ENCODE measurements around the gene CYSLTR2.

Gene CYSLTR2, protein sequence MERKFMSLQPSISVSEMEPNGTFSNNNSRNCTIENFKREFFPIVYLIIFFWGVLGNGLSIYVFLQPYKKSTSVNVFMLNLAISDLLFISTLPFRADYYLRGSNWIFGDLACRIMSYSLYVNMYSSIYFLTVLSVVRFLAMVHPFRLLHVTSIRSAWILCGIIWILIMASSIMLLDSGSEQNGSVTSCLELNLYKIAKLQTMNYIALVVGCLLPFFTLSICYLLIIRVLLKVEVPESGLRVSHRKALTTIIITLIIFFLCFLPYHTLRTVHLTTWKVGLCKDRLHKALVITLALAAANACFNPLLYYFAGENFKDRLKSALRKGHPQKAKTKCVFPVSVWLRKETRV

DNA sequence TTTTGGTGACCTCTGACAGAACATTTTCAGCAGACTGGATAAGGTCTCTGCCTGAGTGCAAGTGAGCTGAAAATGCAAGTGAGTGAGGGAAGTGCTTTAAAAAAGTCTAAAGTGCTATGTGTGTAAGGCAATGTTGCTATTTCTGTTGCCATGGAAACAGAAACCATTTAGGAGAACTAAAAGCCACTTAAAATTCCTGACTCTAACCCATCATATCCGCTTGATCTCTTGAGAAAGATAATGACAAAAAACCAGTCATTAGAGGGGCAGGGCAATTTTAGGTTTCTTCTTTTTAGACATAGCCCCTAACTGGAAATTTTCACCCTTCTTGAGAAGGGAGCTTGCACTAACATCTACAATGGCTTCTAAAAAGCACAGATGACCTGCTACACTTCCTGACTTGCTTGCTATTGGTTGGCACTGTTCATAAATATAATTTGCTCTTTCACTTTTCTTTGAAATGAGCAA is at the start of gene CYSLTR2:
TSS of gene CYSLTR2 (plus strand) at position 458 of the 468 bp plus-strand sequence. CDS start 52,889 bp downstream, outside the sequence.
- H3K36me3 ChIP-seq (ENCODE audit: insufficient read depth, low read length), result no peaks in the 10 kb centered on the region
- no peaks in the 10 kb centered on the region for H3K4me1 ChIP-seq (ENCODE audit: insufficient read depth, low read length)
- no peaks in the 10 kb centered on the region for H3K9me3 ChIP-seq (ENCODE audit: control insufficient read depth, insufficient read depth, low read length)
- no peak within 1 kb of the TSS for H3K9ac ChIP-seq (ENCODE audit: low read depth, low read length)

DNA sequence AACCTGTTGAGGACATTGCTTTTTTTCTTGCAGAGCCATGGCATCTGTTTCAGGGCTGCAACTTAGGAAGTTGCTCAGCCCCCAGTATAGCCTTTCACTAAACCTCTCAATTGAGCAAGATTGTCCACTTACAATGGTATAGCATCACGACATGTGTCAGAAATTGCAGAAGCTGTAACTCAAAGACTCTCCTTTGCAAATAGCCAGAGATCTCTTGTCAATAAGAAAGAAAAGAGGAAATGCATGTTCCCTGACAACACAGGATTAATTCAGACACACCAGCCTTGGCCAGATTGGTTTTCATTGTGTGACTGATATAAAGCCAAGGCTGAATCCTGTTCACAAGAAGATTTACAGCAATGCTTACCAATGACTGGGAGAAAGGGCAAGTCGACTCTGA is 38.7 kb upstream of the CYSLTR2 start:
- no peak overlapping the region for H3K9ac ChIP-seq (ENCODE audit: low read depth, low read length)

DNA sequence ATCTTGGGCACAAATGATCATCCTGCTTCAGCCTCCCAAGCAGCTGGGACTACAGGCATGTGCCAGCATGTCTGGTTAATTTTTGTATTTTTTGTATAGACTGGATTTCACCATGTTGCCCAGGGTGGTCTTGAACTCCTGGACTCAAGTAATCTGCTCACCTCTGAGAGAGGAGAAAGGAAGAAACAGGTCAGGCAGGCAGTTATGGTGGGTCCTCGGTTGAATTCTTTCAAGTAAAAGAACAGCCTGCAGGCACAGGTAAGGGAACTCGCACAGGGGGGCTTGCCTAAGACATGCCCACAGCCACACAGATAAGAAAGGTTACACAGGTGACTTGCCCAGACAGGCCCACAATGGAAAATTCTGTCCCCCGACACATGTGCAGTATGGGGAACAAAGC is 34.8 kb upstream of the CYSLTR2 start:
- no peak overlapping the region for H3K9ac ChIP-seq (ENCODE audit: low read depth, low read length)
- peaks cover 7% of the 10 kb centered on the region for H3K9me3 ChIP-seq (ENCODE audit: control insufficient read depth, insufficient read depth, low read length)
- no peaks in the 10 kb centered on the region for H3K4me1 ChIP-seq (ENCODE audit: insufficient read depth, low read length)

More for the DNA sequence above, 38.7 kb upstream of the CYSLTR2 start:
- H3K4me1 ChIP-seq (ENCODE audit: insufficient read depth, low read length), result no peaks in the 10 kb centered on the region
- peaks cover 2% of the 10 kb centered on the region for H3K9me3 ChIP-seq (ENCODE audit: control insufficient read depth, insufficient read depth, low read length)
- H3K36me3 ChIP-seq (ENCODE audit: insufficient read depth, low read length), result no peaks in the 10 kb centered on the region

DNA sequence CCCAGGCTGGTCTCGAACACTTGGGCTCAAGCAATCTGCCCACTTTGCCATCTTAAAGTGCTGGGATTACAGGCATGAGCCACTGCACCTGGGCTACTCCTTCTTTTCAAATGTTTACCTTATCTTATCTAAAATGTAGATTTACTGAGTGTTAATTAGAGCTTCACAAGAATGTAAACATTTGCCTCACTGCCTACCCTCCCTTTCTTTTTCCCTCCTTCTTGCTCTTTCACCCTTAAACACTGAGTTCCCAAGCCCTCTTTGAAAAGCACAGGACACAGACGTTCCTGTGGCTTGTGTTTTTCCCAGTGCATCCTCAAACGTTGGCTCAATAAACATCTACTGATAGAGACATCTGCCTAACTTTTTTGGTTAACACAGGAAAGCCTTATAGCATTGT is 32.7 kb upstream of the CYSLTR2 start:
- H3K9me3 ChIP-seq (ENCODE audit: control insufficient read depth, insufficient read depth, low read length), result peaks cover 7% of the 10 kb centered on the region
- H3K9ac ChIP-seq (ENCODE audit: low read depth, low read length), result no peak overlapping the region
- H3K36me3 ChIP-seq (ENCODE audit: insufficient read depth, low read length), result no peaks in the 10 kb centered on the region
- H3K4me1 ChIP-seq (ENCODE audit: insufficient read depth, low read length), result no peaks in the 10 kb centered on the region

More for the DNA sequence above, 34.8 kb upstream of the CYSLTR2 start:
- H3K36me3 ChIP-seq (ENCODE audit: insufficient read depth, low read length), result no peaks in the 10 kb centered on the region

DNA sequence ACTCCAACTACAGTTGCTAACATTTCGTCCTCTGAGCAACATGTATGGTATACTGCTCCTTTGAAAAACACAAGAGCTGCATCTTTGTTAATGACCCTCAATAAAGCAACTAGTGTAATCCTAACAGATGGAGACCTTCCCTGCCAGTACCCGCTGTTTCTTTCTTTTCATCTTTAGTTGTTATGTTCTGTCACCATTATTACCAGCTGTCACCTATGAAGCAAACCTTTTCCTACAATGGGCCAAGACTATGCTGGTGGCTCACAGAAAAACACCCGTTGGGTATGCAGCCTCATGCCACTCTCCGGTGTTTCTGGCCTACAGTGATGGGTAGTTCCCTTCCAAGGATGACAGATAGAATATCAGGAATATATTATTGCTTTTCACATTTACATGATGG is 29.7 kb upstream of the CYSLTR2 start:
- Histone ChIP-seq H3K4me1 (ENCODE audit: insufficient read depth, low read length) (no peaks in the 10 kb centered on the region), H3K36me3 (ENCODE audit: insufficient read depth, low read length) (no peaks in the 10 kb centered on the region), H3K9me3 (ENCODE audit: control insufficient read depth, insufficient read depth, low read length) (peaks cover 7% of the 10 kb centered on the region; the same call in 1 of the 2 replicates), H3K9ac (ENCODE audit: low read depth, low read length) (no peak overlapping the region)

DNA sequence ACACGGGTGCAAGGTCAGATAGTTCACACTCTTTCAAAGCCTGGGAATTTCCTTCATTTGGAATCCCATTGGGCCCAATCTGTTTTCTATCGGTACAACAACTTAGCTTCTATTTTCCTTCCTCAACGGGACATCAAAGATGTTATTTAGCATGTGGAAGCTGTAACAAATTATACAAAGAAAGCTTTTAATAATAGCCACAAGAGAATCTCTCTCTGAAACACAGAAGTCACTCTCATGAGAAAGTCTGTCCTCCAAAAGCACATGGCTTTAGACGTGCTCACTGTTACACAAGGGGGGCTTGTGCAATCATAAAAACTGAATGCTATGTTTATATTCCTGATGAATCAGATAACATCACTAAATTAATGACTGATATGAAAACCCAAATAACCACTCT is 28.9 kb upstream of the CYSLTR2 start:
- H3K4me1 ChIP-seq (ENCODE audit: insufficient read depth, low read length), result no peaks in the 10 kb centered on the region
- H3K9ac ChIP-seq (ENCODE audit: low read depth, low read length), result no peak overlapping the region
- H3K36me3 ChIP-seq (ENCODE audit: insufficient read depth, low read length), result no peaks in the 10 kb centered on the region
- H3K9me3 ChIP-seq (ENCODE audit: control insufficient read depth, insufficient read depth, low read length), result peaks cover 6% of the 10 kb centered on the region; the same call in 1 of the 2 replicates

DNA sequence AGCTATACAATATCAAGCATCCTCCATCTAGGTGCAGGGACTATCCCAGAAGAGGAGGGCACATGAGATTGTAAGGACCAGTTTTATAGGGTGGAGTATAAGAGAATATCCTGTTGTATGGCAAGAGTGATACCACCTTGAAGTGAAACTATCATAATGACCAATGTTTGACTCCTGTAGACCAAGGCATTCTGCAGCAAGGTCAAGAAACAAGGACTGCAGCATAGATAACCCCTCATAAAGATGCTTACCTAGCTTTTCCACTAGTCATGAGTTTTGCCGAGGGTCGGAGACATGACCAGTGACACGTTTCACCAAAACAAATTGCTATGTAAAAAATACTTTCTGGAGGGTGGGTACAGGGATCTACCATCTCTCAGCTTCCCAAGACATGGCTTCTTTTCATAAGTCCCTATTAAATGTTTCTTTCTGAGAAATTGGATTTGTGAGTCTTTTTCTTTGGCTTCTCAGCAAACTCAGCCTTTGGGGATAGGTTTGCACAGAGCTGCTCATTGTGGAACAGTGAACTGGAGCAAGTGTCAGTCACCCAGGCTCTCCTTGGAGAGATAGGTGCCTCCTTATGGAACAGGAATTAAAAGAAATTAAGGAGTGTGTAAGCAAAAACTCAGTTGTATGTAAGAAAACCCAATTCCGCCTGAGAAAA is 28.2 kb upstream of the CYSLTR2 start:
- H3K9ac ChIP-seq (ENCODE audit: low read depth, low read length), result no peak overlapping the region
- H3K9me3 ChIP-seq (ENCODE audit: control insufficient read depth, insufficient read depth, low read length), result no peaks in the 10 kb centered on the region; the same call in 1 of the 2 replicates
- H3K36me3 ChIP-seq (ENCODE audit: insufficient read depth, low read length), result no peaks in the 10 kb centered on the region
- no peaks in the 10 kb centered on the region for H3K4me1 ChIP-seq (ENCODE audit: insufficient read depth, low read length)

DNA sequence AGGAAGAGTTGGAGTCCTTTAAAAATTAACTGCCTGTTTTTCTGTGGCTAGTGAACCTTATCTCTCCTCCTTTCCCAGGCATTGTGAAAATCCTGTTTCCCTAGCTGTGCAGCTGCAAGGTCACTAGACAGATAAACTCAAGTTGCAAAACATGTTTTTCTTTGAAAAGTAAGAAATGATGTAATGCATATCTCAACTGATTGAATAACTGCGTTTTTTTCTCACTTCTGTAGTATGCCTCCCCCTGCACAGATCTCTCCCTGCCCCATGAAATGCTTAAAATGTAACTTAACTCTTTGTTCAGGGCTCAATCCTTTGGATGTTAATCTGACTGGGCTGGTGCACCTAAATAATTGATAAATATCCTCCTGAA is 27.7 kb upstream of the CYSLTR2 start:
- Histone ChIP-seq H3K36me3 (ENCODE audit: insufficient read depth, low read length) (no peaks in the 10 kb centered on the region), H3K9ac (ENCODE audit: low read depth, low read length) (no peak overlapping the region), H3K4me1 (ENCODE audit: insufficient read depth, low read length) (no peaks in the 10 kb centered on the region), H3K9me3 (ENCODE audit: control insufficient read depth, insufficient read depth, low read length) (no peaks in the 10 kb centered on the region; the same call in 1 of the 2 replicates)

DNA sequence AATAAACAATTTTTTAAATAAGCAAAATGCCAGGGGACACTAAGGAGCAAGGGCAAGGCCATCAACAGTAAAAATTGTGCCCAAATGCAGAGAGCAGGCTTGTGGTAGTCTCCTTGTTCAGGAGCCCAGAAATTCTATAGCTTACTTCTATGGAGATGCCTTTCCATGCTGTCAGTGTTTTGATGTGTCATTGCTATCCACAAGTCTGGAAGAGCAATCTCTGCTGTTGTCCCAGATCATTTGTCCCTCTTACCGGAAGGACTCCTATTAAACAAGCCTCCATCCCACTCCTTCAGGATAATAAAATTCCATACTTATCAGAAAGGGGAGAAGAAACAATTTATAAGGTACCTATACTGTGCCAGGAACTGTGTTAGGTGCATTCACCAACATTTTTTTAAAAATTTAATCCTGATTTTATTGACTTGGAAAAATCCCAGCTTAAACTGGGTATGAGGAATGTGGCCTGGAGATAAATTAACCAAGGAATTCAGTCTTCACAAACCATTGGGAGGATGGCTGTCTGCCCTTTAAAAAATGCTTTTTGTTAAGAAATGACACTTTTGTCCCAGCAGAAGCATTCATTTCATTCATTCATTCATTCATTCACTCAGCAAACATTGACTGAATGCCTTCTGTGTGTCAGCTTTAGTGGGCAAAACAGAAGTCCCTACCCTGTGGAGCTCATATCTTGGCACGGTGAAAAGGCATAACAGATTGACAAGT is 26.8 kb upstream of the CYSLTR2 start:
- H3K4me1 ChIP-seq (ENCODE audit: insufficient read depth, low read length), result no peaks in the 10 kb centered on the region
- no peaks in the 10 kb centered on the region for H3K36me3 ChIP-seq (ENCODE audit: insufficient read depth, low read length)
- H3K9me3 ChIP-seq (ENCODE audit: control insufficient read depth, insufficient read depth, low read length), result no peaks in the 10 kb centered on the region; the same call in 1 of the 2 replicates
- H3K9ac ChIP-seq (ENCODE audit: low read depth, low read length), result no peak overlapping the region

DNA sequence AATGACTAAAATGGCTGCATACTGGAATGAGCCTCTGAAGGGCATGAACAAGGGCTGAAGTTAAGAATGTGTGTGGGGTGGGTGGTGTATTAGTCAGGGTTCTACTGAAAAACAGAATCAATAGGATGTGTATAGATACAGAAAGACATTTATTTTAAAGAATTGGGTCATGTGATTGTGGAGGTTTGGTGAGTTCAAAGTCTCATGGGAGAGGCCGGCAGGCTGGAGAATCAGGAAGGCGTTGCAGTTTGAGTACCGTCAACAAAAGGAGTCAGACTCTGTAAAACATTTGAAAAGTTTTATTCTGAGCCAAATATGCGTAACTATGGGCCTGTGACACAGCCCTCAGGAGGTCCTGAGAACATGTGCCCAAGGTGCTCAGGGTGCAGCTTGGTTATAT is 24.5 kb upstream of the CYSLTR2 start:
- Histone ChIP-seq H3K9me3 (ENCODE audit: control insufficient read depth, insufficient read depth, low read length) (no peaks in the 10 kb centered on the region; the same call in 1 of the 2 replicates), H3K9ac (ENCODE audit: low read depth, low read length) (no peak overlapping the region), H3K4me1 (ENCODE audit: insufficient read depth, low read length) (no peaks in the 10 kb centered on the region), H3K36me3 (ENCODE audit: insufficient read depth, low read length) (no peaks in the 10 kb centered on the region)

DNA sequence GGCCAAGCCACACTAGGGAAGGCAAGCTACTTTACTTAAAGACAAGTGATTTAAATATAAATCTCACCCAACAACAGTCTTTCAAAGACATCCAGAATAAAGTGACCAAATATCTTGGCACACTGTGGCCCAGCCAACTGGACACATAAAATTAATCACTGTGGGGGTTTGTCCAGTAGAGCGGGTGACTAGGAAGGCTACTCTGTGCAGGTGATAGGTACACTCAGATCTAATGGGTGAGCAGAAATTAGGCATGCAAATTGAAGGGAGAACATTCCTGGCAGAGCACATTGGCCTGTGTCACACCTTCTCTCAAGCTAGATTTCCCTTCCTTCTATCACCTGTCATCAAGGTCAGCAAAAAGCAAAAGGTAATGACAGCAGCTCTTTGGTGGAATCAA is 23.4 kb upstream of the CYSLTR2 start:
- no peaks in the 10 kb centered on the region; the same call in 1 of the 2 replicates for H3K9me3 ChIP-seq (ENCODE audit: control insufficient read depth, insufficient read depth, low read length)
- no peaks in the 10 kb centered on the region for H3K4me1 ChIP-seq (ENCODE audit: insufficient read depth, low read length)
- H3K36me3 ChIP-seq (ENCODE audit: insufficient read depth, low read length), result no peaks in the 10 kb centered on the region
- H3K9ac ChIP-seq (ENCODE audit: low read depth, low read length), result no peak overlapping the region

DNA sequence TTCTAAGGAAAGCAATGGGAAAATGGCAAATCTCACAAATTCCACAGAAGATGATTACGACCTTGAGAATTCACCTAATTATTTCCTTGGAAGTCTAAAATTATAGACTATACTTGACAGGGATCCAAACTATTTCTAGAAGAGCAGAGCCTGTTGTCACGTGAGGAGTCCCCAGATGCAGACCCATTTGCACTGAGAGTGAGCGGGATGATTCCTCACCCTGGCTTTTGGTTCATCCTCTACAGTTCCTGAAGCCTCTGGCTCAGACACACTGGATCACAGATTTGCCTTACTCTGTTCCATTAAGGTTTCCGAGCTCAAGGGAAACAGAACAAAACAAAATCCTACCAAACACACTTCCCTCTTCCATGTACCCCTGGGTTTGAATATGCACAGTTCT is 23.0 kb upstream of the CYSLTR2 start:
- Histone ChIP-seq H3K9ac (ENCODE audit: low read depth, low read length) (no peak overlapping the region), H3K9me3 (ENCODE audit: control insufficient read depth, insufficient read depth, low read length) (no peaks in the 10 kb centered on the region; the same call in 1 of the 2 replicates), H3K36me3 (ENCODE audit: insufficient read depth, low read length) (no peaks in the 10 kb centered on the region), H3K4me1 (ENCODE audit: insufficient read depth, low read length) (no peaks in the 10 kb centered on the region)

DNA sequence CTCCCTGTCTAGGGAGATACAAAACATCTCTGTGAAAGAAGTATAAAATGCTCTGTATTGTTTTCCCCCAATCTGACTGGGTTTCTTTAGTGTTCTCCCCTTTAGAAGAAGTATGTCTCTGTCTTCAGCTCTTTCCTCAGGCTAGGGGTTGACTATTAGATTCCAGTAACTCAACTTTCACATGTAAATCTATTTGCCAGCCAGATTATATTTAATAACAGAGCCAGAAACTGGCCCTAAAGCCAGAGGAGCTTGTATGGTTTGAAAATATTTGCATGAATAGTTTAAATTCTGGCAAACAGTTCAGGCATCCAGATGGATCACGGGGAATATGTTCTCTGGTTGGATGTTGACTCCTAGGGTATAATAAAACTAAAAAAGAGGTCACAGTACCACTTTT is 22.3 kb upstream of the CYSLTR2 start:
- H3K9ac ChIP-seq (ENCODE audit: low read depth, low read length), result no peak overlapping the region
- no peaks in the 10 kb centered on the region for H3K36me3 ChIP-seq (ENCODE audit: insufficient read depth, low read length)
- H3K9me3 ChIP-seq (ENCODE audit: control insufficient read depth, insufficient read depth, low read length), result no peaks in the 10 kb centered on the region; the same call in 1 of the 2 replicates
- H3K4me1 ChIP-seq (ENCODE audit: insufficient read depth, low read length), result no peaks in the 10 kb centered on the region

DNA sequence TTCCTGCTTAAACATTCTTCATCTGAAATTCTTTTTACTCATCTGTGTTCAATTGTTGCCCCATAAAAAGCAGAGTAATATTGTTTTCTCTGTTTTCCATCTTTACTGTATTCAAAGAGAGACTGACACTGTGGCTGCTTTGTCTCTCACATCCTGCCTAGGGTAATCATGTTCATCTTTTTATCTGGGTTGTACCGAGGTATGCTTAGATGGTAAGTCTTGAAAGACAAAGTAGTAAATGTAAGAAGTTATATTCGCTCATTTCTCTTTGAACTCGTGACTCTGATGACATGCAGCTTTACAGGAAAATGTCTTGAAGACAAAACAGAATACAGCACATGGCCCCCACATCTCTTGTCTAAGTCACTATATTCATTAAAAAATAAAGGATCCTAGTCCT is 20.0 kb upstream of the CYSLTR2 start:
- no peaks in the 10 kb centered on the region for H3K36me3 ChIP-seq (ENCODE audit: insufficient read depth, low read length)
- no peaks in the 10 kb centered on the region; the same call in 1 of the 2 replicates for H3K9me3 ChIP-seq (ENCODE audit: control insufficient read depth, insufficient read depth, low read length)
- no peak overlapping the region for H3K9ac ChIP-seq (ENCODE audit: low read depth, low read length)
- H3K4me1 ChIP-seq (ENCODE audit: insufficient read depth, low read length), result no peaks in the 10 kb centered on the region
